Measurements from ENCODE around the gene HNRNPF.
A peak's percentile ranks its signal among the peaks of the same experiment; 100 is the strongest.

Gene HNRNPF

DNA sequence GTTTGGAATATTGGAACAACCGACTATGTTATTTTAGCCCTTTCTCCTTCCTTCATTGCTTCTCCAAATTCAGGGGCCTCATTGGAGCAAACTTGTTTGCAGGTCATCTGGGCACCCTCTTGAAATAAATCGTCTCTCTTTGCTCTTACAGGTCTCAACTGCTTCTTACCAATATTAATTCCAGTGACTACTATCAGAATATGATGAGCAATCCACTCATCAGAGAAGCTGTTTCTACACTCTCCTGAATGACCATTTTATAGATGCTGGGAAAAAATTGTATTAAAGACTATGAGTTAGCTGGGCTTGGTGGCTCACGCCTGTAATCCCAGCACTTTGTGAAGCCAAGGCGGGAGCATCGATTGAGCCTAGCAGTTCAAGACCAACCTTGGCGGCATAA lies 12.5 kb upstream of the HNRNPF start:
- H3K27me3 ChIP-seq (replicated peaks in 2 of 5; ENCODE audit: control insufficient read depth in 4 of 5, insufficient read depth in 5 of 5, low read length in 4 of 5) = no peaks in the 10 kb centered on the region
- no peaks in the 10 kb centered on the region for H3K9me3 ChIP-seq (ENCODE audit: control extremely low read depth in 1 of 5, control insufficient read depth in 4 of 5, insufficient read depth in 2 of 5, low read depth in 1 of 5, low read length in 4 of 5)
- ChIA-PET POLR2A (interaction anchor here (4.3 kb wide), 1 partner anchor 13 kb away, joined by 32 read pairs; the partner anchor contains the start of gene HNRNPF), CTCF (interaction anchor here (1.0 to 4.9 kb wide), 2 partner anchors 15 to 18 kb away, joined by 3 to 33 read pairs; partner anchors contain the start of gene ZNF487)
- no peak for DNase-seq
- H3K4me1 ChIP-seq (ENCODE audit: control extremely low read depth in 1 of 4, control insufficient read depth in 4 of 4, insufficient read depth in 4 of 4, low read length in 3 of 4) = peaks cover 3 to 47% (median 34%) of the 10 kb centered on the region in 4 experiments
- H3K4me3 ChIP-seq (ENCODE audit: control insufficient read depth in 1 of 7, extremely low read depth in 1 of 7, insufficient read depth in 4 of 7, low read depth in 2 of 7, low read length in 6 of 7) = peak overlapping the region in 1 of 7 experiments; percentile 61
- WGBS (ENCODE audit: insufficient coverage) = 100% methylated on average over 6 of the region's 6 CpGs
- peak overlapping the region in 1 of 2 experiments; percentile 89 for H3K27ac ChIP-seq (ENCODE audit: insufficient read depth in 1 of 2, low read depth in 1 of 2, low read length in 2 of 2, poor library complexity in 1 of 2, severe bottlenecking in 2 of 2)
- no peaks in the 10 kb centered on the region for H3K36me3 ChIP-seq (ENCODE audit: control insufficient read depth in 4 of 4, insufficient read depth in 4 of 4, low read length in 3 of 4)

DNA sequence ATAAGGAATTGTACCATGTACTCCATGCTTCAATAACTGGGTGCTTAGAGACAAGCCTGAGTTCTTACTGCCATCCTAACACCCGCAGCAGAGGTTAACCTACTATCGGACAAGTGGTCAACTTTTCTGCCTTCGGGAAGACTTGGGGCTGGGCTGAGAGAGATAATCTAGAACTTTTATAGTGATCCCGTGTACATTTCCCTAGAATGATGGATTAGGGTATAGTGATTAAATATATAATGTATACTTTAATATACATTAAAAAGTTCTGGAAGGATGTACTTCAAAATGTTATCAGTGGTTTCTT lies 12.2 kb upstream of the HNRNPF start:
- DNase-seq = no peak
- ChIA-PET POLR2A (interaction anchor here (0.5 to 4.3 kb wide), 3 partner anchors 13 to 15 kb away, joined by 4 to 32 read pairs (median 4); partner anchors contain the start of genes HNRNPF and ZNF487), CTCF (interaction anchor here (1.0 to 4.9 kb wide), 4 partner anchors 12 to 27 kb away, joined by 3 to 33 read pairs (median 4); partner anchors contain the start of gene ZNF487)
- peak overlapping the region; percentile 66 to 89 for H3K27ac ChIP-seq (ENCODE audit: insufficient read depth in 1 of 2, low read depth in 1 of 2, low read length in 2 of 2, poor library complexity in 1 of 2, severe bottlenecking in 2 of 2)
- H3K36me3 ChIP-seq (ENCODE audit: control insufficient read depth in 4 of 4, insufficient read depth in 4 of 4, low read length in 3 of 4) = no peaks in the 10 kb centered on the region
- no peaks in the 10 kb centered on the region for H3K9me3 ChIP-seq (ENCODE audit: control extremely low read depth in 1 of 5, control insufficient read depth in 4 of 5, insufficient read depth in 2 of 5, low read depth in 1 of 5, low read length in 4 of 5)
- no CpG with 5 or more reads among the region's 4 CpGs for WGBS (ENCODE audit: insufficient coverage)
- peak overlapping the region in 6 of 7 experiments; percentile 9 to 74 (median 66) for H3K4me3 ChIP-seq (ENCODE audit: control insufficient read depth in 1 of 7, extremely low read depth in 1 of 7, insufficient read depth in 4 of 7, low read depth in 2 of 7, low read length in 6 of 7)
- no peaks in the 10 kb centered on the region for H3K27me3 ChIP-seq (replicated peaks in 2 of 5; ENCODE audit: control insufficient read depth in 4 of 5, insufficient read depth in 5 of 5, low read length in 4 of 5)
- H3K4me1 ChIP-seq (ENCODE audit: control extremely low read depth in 1 of 4, control insufficient read depth in 4 of 4, insufficient read depth in 4 of 4, low read length in 3 of 4) = peaks cover 3 to 50% (median 35%) of the 10 kb centered on the region in 4 experiments

DNA sequence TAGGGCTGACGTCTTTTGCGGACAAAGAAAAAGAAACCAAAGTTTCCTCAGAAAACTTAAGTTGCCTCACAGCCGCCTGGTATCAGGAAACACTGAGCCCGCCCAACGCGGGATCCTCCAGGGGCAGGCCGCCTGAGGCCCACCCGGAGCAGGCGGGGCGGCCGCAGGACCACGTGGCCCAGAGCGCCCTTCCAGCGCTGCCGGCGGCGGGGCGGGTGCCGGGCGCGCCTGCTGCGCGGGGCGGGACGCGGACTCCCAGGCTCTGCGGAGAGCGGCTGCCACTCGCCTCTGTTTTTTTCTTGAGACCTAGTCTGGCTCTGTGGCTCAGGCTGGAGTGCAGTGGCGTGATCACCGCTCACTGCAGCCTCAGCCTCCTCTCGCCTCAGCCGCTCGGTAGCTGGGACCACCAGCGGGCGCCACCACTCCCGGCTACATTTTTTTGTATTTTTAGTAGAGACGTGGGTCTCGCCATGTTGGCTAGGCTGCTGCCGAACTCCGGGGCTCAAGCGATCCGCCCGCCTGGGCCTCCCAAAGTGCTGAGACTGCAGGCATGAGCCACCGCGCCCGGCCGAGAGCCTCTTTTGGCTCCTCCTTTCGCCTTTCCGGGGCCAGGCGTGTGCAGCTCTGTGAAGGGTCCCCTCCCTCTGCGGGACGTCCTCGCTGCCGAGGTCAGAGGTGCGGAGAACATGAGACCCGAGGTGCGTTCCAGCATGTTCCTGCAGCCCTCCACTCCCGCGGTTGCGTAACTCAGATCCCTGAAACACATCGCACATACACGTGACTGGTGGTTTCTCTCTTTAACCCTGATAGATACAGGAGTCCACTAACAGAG lies 11.6 kb upstream of the HNRNPF start:
- ChIA-PET POLR2A (interaction anchor here (0.5 to 4.3 kb wide), 6 partner anchors 12 to 175 kb away, joined by 3 to 32 read pairs (median 4); partner anchors contain the start of genes HNRNPF and ZNF487), CTCF (interaction anchor here (1.0 to 4.9 kb wide), 5 partner anchors 13 to 30 kb away, joined by 3 to 33 read pairs (median 5); partner anchors contain the start of gene ZNF487)
- Histone ChIP-seq H3K36me3 (ENCODE audit: control insufficient read depth in 4 of 4, insufficient read depth in 4 of 4, low read length in 3 of 4) (no peaks in the 10 kb centered on the region), H3K9me3 (ENCODE audit: control extremely low read depth in 1 of 5, control insufficient read depth in 4 of 5, insufficient read depth in 2 of 5, low read depth in 1 of 5, low read length in 4 of 5) (no peaks in the 10 kb centered on the region), H3K4me1 (ENCODE audit: control extremely low read depth in 1 of 4, control insufficient read depth in 4 of 4, insufficient read depth in 4 of 4, low read length in 3 of 4) (peaks cover 3 to 47% (median 35%) of the 10 kb centered on the region in 4 experiments), H3K4me3 (ENCODE audit: control insufficient read depth in 1 of 7, extremely low read depth in 1 of 7, insufficient read depth in 4 of 7, low read depth in 2 of 7, low read length in 6 of 7) (peak overlapping the region; percentile 9 to 74 (median 61)), H3K27ac (ENCODE audit: insufficient read depth in 1 of 2, low read depth in 1 of 2, low read length in 2 of 2, poor library complexity in 1 of 2, severe bottlenecking in 2 of 2) (peak overlapping the region; percentile 78 to 89), H3K27me3 (replicated peaks in 2 of 5; ENCODE audit: control insufficient read depth in 4 of 5, insufficient read depth in 5 of 5, low read length in 4 of 5) (no peaks in the 10 kb centered on the region)
- DNase-seq = peak; percentile 92 to 96 (median 96)
- WGBS (ENCODE audit: insufficient coverage) = 1% methylated on average over 56 of the region's 63 CpGs

DNA sequence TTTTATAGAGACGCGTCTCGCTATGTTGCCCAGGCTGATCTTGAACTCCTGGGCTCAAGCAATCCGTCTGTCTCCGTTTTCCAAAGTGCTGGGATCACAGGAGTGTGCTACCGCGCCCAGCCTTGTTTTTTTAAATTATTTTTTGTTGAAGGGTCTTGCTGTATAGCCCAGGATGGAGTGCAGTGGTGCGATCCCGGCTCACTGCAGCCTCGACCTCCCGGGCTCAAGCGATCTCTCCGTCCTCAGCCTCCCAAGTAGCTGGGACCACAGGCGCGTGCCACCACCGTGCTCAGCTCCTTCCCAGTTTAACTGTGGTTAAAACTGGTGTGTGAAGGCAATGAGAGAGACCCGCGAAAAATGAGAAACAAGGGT lies 11.0 kb upstream of the HNRNPF start:
- peak overlapping the region; percentile 78 to 89 for H3K27ac ChIP-seq (ENCODE audit: insufficient read depth in 1 of 2, low read depth in 1 of 2, low read length in 2 of 2, poor library complexity in 1 of 2, severe bottlenecking in 2 of 2)
- POLR2A ChIA-PET = interaction anchor here (0.6 to 4.3 kb wide), 4 partner anchors 12 to 175 kb away, joined by 3 to 32 read pairs (median 4); partner anchors contain the start of gene HNRNPF
- CTCF ChIA-PET = interaction anchor here (0.7 to 4.9 kb wide), 7 partner anchors 13 to 33 kb away, joined by 3 to 33 read pairs (median 4); partner anchors contain the start of gene ZNF487
- 52% methylated on average over 14 of the region's 18 CpGs for WGBS (ENCODE audit: insufficient coverage)
- H3K4me3 ChIP-seq (ENCODE audit: control insufficient read depth in 1 of 7, extremely low read depth in 1 of 7, insufficient read depth in 4 of 7, low read depth in 2 of 7, low read length in 6 of 7) = peak overlapping the region in 6 of 7 experiments; percentile 9 to 74 (median 66)
- no peaks in the 10 kb centered on the region for H3K9me3 ChIP-seq (ENCODE audit: control extremely low read depth in 1 of 5, control insufficient read depth in 4 of 5, insufficient read depth in 2 of 5, low read depth in 1 of 5, low read length in 4 of 5)
- H3K27me3 ChIP-seq (replicated peaks in 2 of 5; ENCODE audit: control insufficient read depth in 4 of 5, insufficient read depth in 5 of 5, low read length in 4 of 5) = no peaks in the 10 kb centered on the region
- no peaks in the 10 kb centered on the region for H3K36me3 ChIP-seq (ENCODE audit: control insufficient read depth in 4 of 4, insufficient read depth in 4 of 4, low read length in 3 of 4)
- no peak for DNase-seq
- H3K4me1 ChIP-seq (ENCODE audit: control extremely low read depth in 1 of 4, control insufficient read depth in 4 of 4, insufficient read depth in 4 of 4, low read length in 3 of 4) = peaks cover 3 to 47% (median 35%) of the 10 kb centered on the region in 4 experiments

DNA sequence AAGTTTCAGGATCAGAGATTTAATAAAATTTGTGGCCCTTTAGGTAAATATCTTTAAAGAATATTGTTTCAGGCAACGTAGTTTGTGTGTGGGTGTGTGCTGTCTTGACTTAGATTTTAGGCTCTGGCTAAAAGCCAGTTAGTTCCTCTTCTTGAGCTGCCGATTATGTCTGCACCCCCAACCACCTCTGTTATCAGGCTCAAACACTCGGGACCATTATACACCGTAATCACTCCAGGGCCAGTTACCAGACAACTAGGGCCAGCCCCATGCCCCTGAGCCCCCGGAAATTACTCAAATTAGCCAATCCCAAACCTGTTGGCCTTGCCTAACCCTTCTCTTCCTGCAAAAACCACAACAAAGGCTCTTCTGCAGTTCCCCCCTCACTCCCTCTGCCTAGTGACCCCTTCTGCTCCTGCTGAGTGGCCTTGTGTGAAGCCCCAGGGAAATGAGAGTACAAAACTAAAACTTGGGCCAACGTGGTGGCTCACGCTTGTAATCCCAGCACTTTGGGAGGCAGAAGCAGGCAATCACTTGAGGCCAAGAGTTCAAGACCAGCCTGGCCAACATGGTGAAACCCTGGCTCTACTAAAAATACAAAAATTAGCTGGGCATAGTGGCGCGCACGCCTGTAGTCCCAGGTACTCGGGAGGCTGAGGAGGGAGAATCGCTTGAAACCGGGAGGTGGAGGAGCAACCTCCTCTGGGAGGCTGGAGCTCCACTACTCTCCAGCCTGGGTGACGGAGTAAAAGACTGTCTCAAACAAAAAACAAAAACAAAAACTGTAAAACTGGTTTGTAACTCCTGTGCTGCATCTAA lies 9.2 kb upstream of the HNRNPF start:
- peak; percentile 99 to 100 (median 100) for DNase-seq
- H3K27ac ChIP-seq (ENCODE audit: insufficient read depth in 1 of 2, low read depth in 1 of 2, low read length in 2 of 2, poor library complexity in 1 of 2, severe bottlenecking in 2 of 2) = peak overlapping the region; percentile 54 to 80
- CTCF ChIA-PET = interaction anchor here (0.9 to 4.9 kb wide), 6 partner anchors 10 to 28 kb away, joined by 3 to 33 read pairs (median 6); partner anchors contain the start of gene ZNF487
- WGBS (ENCODE audit: insufficient coverage) = 0% methylated on average over 5 of the region's 14 CpGs
- peak overlapping the region in 4 of 7 experiments; percentile 11 to 33 (median 22) for H3K4me3 ChIP-seq (ENCODE audit: control insufficient read depth in 1 of 7, extremely low read depth in 1 of 7, insufficient read depth in 4 of 7, low read depth in 2 of 7, low read length in 6 of 7)
- H3K4me1 ChIP-seq (ENCODE audit: control extremely low read depth in 1 of 4, control insufficient read depth in 4 of 4, insufficient read depth in 4 of 4, low read length in 3 of 4) = peaks cover 3 to 47% (median 35%) of the 10 kb centered on the region in 4 experiments
- POLR2A ChIA-PET = interaction anchor here (0.6 to 4.3 kb wide), 3 partner anchors 10 to 27 kb away, joined by 3 to 32 read pairs (median 4); partner anchors contain the start of gene HNRNPF
- H3K36me3 ChIP-seq (ENCODE audit: control insufficient read depth in 4 of 4, insufficient read depth in 4 of 4, low read length in 3 of 4) = no peaks in the 10 kb centered on the region
- H3K27me3 ChIP-seq (replicated peaks in 2 of 5; ENCODE audit: control insufficient read depth in 4 of 5, insufficient read depth in 5 of 5, low read length in 4 of 5) = no peaks in the 10 kb centered on the region
- no peaks in the 10 kb centered on the region for H3K9me3 ChIP-seq (ENCODE audit: control extremely low read depth in 1 of 5, control insufficient read depth in 4 of 5, insufficient read depth in 2 of 5, low read depth in 1 of 5, low read length in 4 of 5)

GRCh38 chr10:43415544-43415943 lies 6.6 kb upstream of the HNRNPF start:
- no peak overlapping the region for H3K4me3 ChIP-seq (ENCODE audit: control insufficient read depth in 1 of 7, extremely low read depth in 1 of 7, insufficient read depth in 4 of 7, low read depth in 2 of 7, low read length in 6 of 7)
- H3K9me3 ChIP-seq (ENCODE audit: control extremely low read depth in 1 of 5, control insufficient read depth in 4 of 5, insufficient read depth in 2 of 5, low read depth in 1 of 5, low read length in 4 of 5) = no peaks in the 10 kb centered on the region
- H3K27ac ChIP-seq (ENCODE audit: insufficient read depth in 1 of 2, low read depth in 1 of 2, low read length in 2 of 2, poor library complexity in 1 of 2, severe bottlenecking in 2 of 2) = no peak overlapping the region
- peak in 1 of 3 donors; percentile 49 for DNase-seq
- no peaks in the 10 kb centered on the region for H3K36me3 ChIP-seq (ENCODE audit: control insufficient read depth in 4 of 4, insufficient read depth in 4 of 4, low read length in 3 of 4)
- H3K4me1 ChIP-seq (ENCODE audit: control extremely low read depth in 1 of 4, control insufficient read depth in 4 of 4, insufficient read depth in 4 of 4, low read length in 3 of 4) = peaks cover 3 to 35% (median 26%) of the 10 kb centered on the region in 4 experiments
- CTCF ChIA-PET = interaction anchor here (0.6 to 1.7 kb wide), 2 partner anchors 10 to 21 kb away, joined by 4 to 5 read pairs; no protein-coding TSS in a partner anchor
- no peaks in the 10 kb centered on the region for H3K27me3 ChIP-seq (replicated peaks in 2 of 5; ENCODE audit: control insufficient read depth in 4 of 5, insufficient read depth in 5 of 5, low read length in 4 of 5)
- POLR2A ChIA-PET = no interaction called here
- WGBS (ENCODE audit: insufficient coverage) = 100% methylated on average over 7 of the region's 10 CpGs

Data from common myeloid progenitor, CD34-positive (primary cell).